Trophoblast cell (in vitro differentiated cells and primary cell): Measurements from ENCODE around the gene TRAF3IP1.
A peak's percentile ranks its signal among the peaks of the same experiment; 100 is the strongest.

ENCODE experiments used
- DNase-seq, 2 donors: peaks; one replicate each; pipeline ENCODE4 v3.0.0-alpha.2; 2016
- H2AFZ ChIP-seq: 2 replicates; pipeline ENCODE4 v1.6.1; 2013; ENCODE audit warnings: low read length, moderate library complexity, mild to moderate bottlenecking; ENCODE audit not compliant: insufficient read depth, poor library complexity
- H2AK5ac ChIP-seq: 2 replicates; pipeline ENCODE4 v1.6.1; 2013; ENCODE audit warnings: mild to moderate bottlenecking, low read length
- H2BK120ac ChIP-seq: 2 replicates; pipeline ENCODE4 v1.6.1; 2013; ENCODE audit warnings: low read length, mild to moderate bottlenecking, moderate library complexity; ENCODE audit not compliant: insufficient read depth, poor library complexity
- H2BK12ac ChIP-seq: 2 replicates; pipeline ENCODE4 v1.6.1; 2013; ENCODE audit warnings: mild to moderate bottlenecking, low read length, moderate library complexity
- H2BK5ac ChIP-seq: 2 replicates; pipeline ENCODE4 v1.6.1; 2013; ENCODE audit warnings: low read length, low read depth, moderate library complexity, mild to moderate bottlenecking; ENCODE audit not compliant: poor library complexity
- H3K14ac ChIP-seq: 2 replicates; pipeline ENCODE4 v1.6.1; 2013; ENCODE audit warnings: mild to moderate bottlenecking, low read length
- H3K18ac ChIP-seq: 2 replicates; pipeline ENCODE4 v1.6.1; 2013; ENCODE audit warnings: mild to moderate bottlenecking, low read length
- H3K23ac ChIP-seq: 2 replicates; pipeline ENCODE4 v1.6.1; 2013; ENCODE audit warnings: low read length
- H3K27ac ChIP-seq: 2 replicates; pipeline ENCODE4 v1.5.1; 2013; ENCODE audit warnings: low read depth, mild to moderate bottlenecking, inconsistent platforms, low read length, moderate library complexity
- H3K27me3 ChIP-seq: 2 replicates; pipeline ENCODE4 v1.6.1; 2013; ENCODE audit warnings: inconsistent platforms, mild to moderate bottlenecking, low read length, moderate library complexity; ENCODE audit not compliant: insufficient read depth
- H3K36me3 ChIP-seq, 2 experiments: 1 replicate in 1 of 2; 2 replicates in 1 of 2; pipeline ENCODE4 v1.6.1; 2013; ENCODE audit warnings: low read length in 2 of 2, mild to moderate bottlenecking in 2 of 2, moderate library complexity in 1 of 2; ENCODE audit not compliant: insufficient read depth in 2 of 2, control insufficient read depth in 1 of 2
- H3K4ac ChIP-seq: 2 replicates; pipeline ENCODE4 v1.6.1; 2013; ENCODE audit warnings: low read depth, mild to moderate bottlenecking, low read length, moderate library complexity
- H3K4me1 ChIP-seq, 2 experiments: 1 replicate in 1 of 2; 2 replicates in 1 of 2; pipeline ENCODE4 v1.6.1; 2013; ENCODE audit warnings: low read length in 2 of 2, mild to moderate bottlenecking in 2 of 2, moderate library complexity in 1 of 2; ENCODE audit not compliant: insufficient read depth in 2 of 2, control insufficient read depth in 1 of 2
- H3K4me2 ChIP-seq: 2 replicates; pipeline ENCODE4 v1.6.1; 2013; ENCODE audit warnings: inconsistent platforms, mild to moderate bottlenecking, low read length, moderate library complexity
- H3K4me3 ChIP-seq: 2 replicates; pipeline ENCODE4 v1.5.1; 2013; ENCODE audit warnings: mild to moderate bottlenecking, low read depth, low read length, inconsistent platforms
- H3K79me1 ChIP-seq: one replicate; pipeline ENCODE4 v1.6.1; 2013; ENCODE audit warnings: low read length
- H3K79me2 ChIP-seq: 2 replicates; pipeline ENCODE4 v1.6.1; 2013; ENCODE audit warnings: low read length, mild to moderate bottlenecking; ENCODE audit not compliant: control insufficient read depth, insufficient read depth, poor library complexity
- H3K9ac ChIP-seq: 2 replicates; pipeline ENCODE4 v1.6.1; 2013; ENCODE audit warnings: mild to moderate bottlenecking, low read length
- H3K9me3 ChIP-seq: 2 replicates; pipeline ENCODE4 v1.6.1; 2013; ENCODE audit warnings: low read depth, mild to moderate bottlenecking, control low read depth, inconsistent platforms, low read length; ENCODE audit not compliant: insufficient read depth
- H4K12ac ChIP-seq: 2 replicates; pipeline ENCODE4 v1.6.1; 2013; ENCODE audit warnings: low read depth, mild to moderate bottlenecking, low read length, moderate library complexity
- H4K8ac ChIP-seq: 2 replicates; pipeline ENCODE4 v1.6.1; 2013; ENCODE audit warnings: low read depth, mild to moderate bottlenecking, low read length, moderate library complexity
- H4K91ac ChIP-seq: one replicate; pipeline ENCODE4 v1.6.1; 2013; ENCODE audit warnings: low read depth, mild to moderate bottlenecking, low read length, moderate library complexity
- WGBS: extraction: QIAGEN DNeasy Blood & Tissue Kit; methylation state at CpG from one replicate; pipeline ENCODE4 v1.1.7; 2013; ENCODE audit warnings: missing lambda C conversion rate; ENCODE audit not compliant: insufficient read length, insufficient coverage; ENCODE audit errors: extremely low coverage; 5-methylcytosine and 5-hydroxymethylcytosine counted together

Gene TRAF3IP1

GRCh38 chr2:238305092-238305862 is 15.0 kb upstream of the TRAF3IP1 start:
- H3K18ac ChIP-seq: no peak overlapping the region
- no peak overlapping the region for H3K9ac ChIP-seq
- no peak overlapping the region for H2BK5ac ChIP-seq
- H3K27ac ChIP-seq: no peak overlapping the region
- H3K4me2 ChIP-seq: no peak overlapping the region
- H2BK12ac ChIP-seq: no peak overlapping the region
- no peak overlapping the region for H2AFZ ChIP-seq
- no peaks in the 10 kb centered on the region for H3K4me1 ChIP-seq
- H3K79me2 ChIP-seq: no peaks in the 10 kb centered on the region
- no peak overlapping the region for H3K23ac ChIP-seq
- no peaks in the 10 kb centered on the region for H3K27me3 ChIP-seq
- H3K14ac ChIP-seq: no peak overlapping the region
- H4K8ac ChIP-seq: no peak overlapping the region
- peak in 1 of 2 donors; percentile 24 for DNase-seq
- no peaks in the 10 kb centered on the region for H3K9me3 ChIP-seq
- no CpG with 5 or more reads among the region's 12 CpGs for WGBS
- no peak overlapping the region for H4K12ac ChIP-seq
- no peak overlapping the region for H2BK120ac ChIP-seq
- H3K79me1 ChIP-seq: no peaks in the 10 kb centered on the region
- H2AK5ac ChIP-seq: no peak overlapping the region
- no peak overlapping the region for H3K4me3 ChIP-seq
- no peak overlapping the region for H3K4ac ChIP-seq
- H4K91ac ChIP-seq: no peak overlapping the region
- H3K36me3 ChIP-seq: no peaks in the 10 kb centered on the region

- Histone ChIP-seq H3K79me1 (no peaks in the 10 kb centered on the region), H2AFZ (no peak overlapping the region), H3K9ac (no peak overlapping the region), H2AK5ac (no peak overlapping the region), H4K91ac (no peak overlapping the region), H3K9me3 (no peaks in the 10 kb centered on the region), H3K4me1 (no peaks in the 10 kb centered on the region), H2BK120ac (no peak overlapping the region), H3K27me3 (no peaks in the 10 kb centered on the region), H3K23ac (no peak overlapping the region), H3K14ac (no peak overlapping the region), H3K4ac (no peak overlapping the region), H3K36me3 (no peaks in the 10 kb centered on the region), H2BK5ac (no peak overlapping the region), H4K12ac (no peak overlapping the region), H2BK12ac (no peak overlapping the region), H3K79me2 (no peaks in the 10 kb centered on the region), H3K18ac (no peak overlapping the region), H3K4me3 (no peak overlapping the region), H3K27ac (no peak overlapping the region), H3K4me2 (no peak overlapping the region), H4K8ac (no peak overlapping the region)
- no CpG with 5 or more reads among the region's 11 CpGs for WGBS
- no peak for DNase-seq
These were observed 14.2 kb upstream of the TRAF3IP1 start for GRCh38 chr2:238305965-238306671.

- Histone ChIP-seq H4K8ac (no peak overlapping the region), H3K9ac (peak overlapping the region; percentile 38), H3K4me1 (no peaks in the 10 kb centered on the region), H2BK12ac (no peak overlapping the region), H3K4me3 (no peak overlapping the region), H3K18ac (no peak overlapping the region), H3K27me3 (no peaks in the 10 kb centered on the region), H3K79me1 (no peaks in the 10 kb centered on the region), H3K36me3 (no peaks in the 10 kb centered on the region), H2BK120ac (no peak overlapping the region), H3K4me2 (no peak overlapping the region), H4K12ac (no peak overlapping the region), H3K27ac (no peak overlapping the region), H4K91ac (no peak overlapping the region), H2AFZ (no peak overlapping the region), H3K9me3 (no peaks in the 10 kb centered on the region), H3K79me2 (no peaks in the 10 kb centered on the region), H3K14ac (no peak overlapping the region), H3K4ac (no peak overlapping the region), H2BK5ac (no peak overlapping the region), H3K23ac (no peak overlapping the region), H2AK5ac (no peak overlapping the region)
- WGBS: no CpG with 5 or more reads among the region's 5 CpGs
- DNase-seq: no peak
These were observed 13.7 kb upstream of the TRAF3IP1 start for GRCh38 chr2:238306672-238306998.

- Histone ChIP-seq H3K79me1 (no peaks in the 10 kb centered on the region), H3K23ac (no peak overlapping the region), H2AK5ac (no peak overlapping the region), H2AFZ (no peak overlapping the region), H3K4me3 (no peak overlapping the region), H3K18ac (no peak overlapping the region), H2BK12ac (no peak overlapping the region), H3K14ac (no peak overlapping the region), H3K4me2 (no peak overlapping the region), H3K9me3 (no peaks in the 10 kb centered on the region), H4K12ac (no peak overlapping the region), H3K27me3 (no peaks in the 10 kb centered on the region), H3K27ac (no peak overlapping the region), H3K4me1 (no peaks in the 10 kb centered on the region), H2BK5ac (no peak overlapping the region), H3K36me3 (no peaks in the 10 kb centered on the region), H3K4ac (no peak overlapping the region), H2BK120ac (no peak overlapping the region), H4K91ac (no peak overlapping the region), H3K79me2 (no peaks in the 10 kb centered on the region), H3K9ac (no peak overlapping the region), H4K8ac (no peak overlapping the region)
- no peak for DNase-seq
- WGBS: no CpG with 5 or more reads among the region's 2 CpGs
These were observed 12.1 kb upstream of the TRAF3IP1 start for GRCh38 chr2:238308177-238308576.
